HG03460 (cell line): ENCODE results near the gene TEX51.

ENCODE experiments used
- ATAC-seq: cut with Tn5 transposase; IDR thresholded peaks from one replicate; pipeline ENCODE4 v1.9.1; 2021; ENCODE audit not compliant: unreplicated experiment

TEX51 gene

DNA sequence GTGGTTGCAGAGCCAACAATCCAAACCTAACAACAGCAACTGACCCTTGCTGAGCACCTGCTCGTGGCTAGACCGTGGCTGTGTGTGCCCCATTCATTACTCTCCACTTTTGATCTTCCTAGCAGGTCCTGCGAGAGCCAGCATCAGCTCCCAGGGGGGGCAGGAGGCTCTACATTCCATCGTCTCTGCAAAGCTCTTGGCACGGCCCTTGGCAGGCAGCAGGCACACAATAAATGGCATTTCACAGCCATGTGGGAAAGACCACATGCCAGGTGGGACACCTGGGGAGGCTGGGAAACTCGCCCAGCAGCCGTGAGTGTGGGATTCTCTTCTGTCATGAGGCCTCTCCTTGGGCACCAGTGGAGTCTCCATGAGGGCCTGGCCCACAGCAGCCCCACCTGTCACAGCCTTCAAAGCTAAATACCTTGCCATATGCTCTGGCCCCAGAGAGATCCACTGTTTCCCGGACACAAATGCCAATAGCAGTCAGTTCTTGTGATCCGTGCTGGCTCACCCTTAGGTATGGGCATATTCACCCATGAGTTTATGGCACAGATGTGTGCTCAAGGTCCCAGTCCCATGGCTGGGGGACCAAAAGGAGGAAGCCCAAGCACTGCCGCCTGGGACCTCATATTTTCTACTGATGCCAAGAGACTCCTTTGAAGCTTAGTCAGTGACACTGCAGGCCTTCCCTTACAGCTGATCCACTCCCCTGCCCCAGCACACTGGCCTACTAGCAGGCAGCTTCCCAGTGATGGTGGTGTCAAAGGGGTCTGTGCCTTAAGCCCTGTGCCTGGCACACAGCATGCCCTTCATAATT, 6.8 kb upstream of the TEX51 start:
- ATAC-seq = no peak

DNA sequence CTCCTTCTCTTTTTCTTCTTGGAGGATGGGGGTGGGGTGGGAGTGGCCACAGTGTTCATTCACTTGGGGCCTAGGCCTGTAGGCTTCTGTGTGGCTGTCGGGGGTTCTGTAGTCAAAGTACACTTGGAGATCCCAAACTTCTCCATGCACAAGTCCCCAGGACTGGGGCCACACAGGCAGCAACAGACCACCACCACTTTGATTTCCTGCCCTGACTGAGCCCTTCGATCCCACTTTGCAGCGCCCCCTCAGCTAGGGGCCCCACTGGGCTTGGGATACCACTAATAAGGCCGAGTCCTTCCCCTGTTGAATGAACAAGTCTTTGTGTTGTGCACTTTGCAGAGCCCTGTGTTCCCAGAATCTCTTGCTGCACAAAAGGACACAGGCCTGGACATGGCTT, 5.5 kb upstream of the TEX51 start:
- no peak for ATAC-seq

DNA sequence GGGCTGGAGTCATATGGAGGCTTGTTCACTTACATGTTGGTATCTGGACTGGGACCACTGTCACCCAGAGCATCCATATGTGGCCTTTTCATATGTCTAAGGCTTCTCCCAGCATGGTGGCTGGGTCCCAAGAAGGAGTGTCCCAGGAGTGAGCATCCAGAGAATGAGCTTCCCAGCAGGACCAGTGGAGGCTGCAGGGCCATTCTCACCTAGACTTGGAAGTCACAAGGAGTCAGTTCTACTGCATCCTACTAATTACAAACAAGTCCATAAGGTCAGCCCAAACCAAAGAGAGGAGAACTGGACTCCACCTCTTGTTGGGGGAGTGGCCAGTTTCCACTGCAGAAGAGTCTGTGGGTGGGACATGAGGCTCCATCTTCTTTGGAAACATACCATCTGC, 5.1 kb upstream of the TEX51 start:
- ATAC-seq = no peak

DNA sequence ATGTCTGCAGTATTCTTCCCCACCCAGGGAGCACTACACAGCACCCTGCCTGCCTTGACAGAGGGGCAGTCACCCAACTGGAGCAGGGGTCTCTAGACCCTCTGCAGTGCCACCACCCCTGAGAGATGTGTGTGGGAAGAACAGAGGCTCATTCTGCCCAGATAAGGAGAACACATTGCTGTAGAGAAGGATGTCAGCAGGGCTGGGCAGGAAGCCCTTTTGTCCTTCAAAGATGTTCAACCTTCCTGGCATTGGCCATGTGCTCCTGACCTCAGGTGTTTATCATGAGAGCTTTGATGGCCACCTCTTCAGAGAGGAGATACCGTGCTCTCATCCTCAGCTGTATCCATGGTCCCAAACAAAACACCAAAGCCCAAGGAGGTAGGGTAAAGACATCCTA, 4.6 kb upstream of the TEX51 start:
- no peak for ATAC-seq

DNA sequence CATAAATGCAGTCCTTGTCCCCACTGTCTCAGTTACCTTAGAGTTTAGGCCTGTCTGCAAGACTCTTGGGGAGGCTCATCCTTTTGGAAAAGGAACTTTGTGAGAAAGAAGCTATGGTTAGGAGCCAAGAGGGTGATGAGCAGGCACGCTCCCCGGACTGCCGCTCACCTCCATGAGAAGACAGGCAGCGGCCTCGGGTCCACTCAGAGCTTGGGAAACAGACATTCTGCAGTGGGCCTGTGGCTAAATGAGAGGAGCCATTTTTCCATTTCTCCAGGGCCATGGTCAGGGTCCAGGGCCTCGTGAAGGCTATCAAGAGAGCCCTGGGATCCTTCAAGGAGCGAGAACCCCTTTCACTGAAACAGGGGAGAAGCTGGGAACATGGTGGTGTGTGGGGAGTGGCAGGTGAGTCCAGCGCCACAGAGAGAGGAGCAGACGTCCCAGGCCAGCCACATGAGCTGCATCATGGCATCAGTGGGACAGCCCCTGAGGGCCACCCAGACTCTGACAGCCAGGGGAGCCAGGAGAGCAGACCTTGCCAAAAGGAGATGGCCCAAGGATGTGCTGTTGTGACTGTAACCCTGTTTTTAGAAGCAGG, 4.0 kb upstream of the TEX51 start:
- no peak for ATAC-seq

DNA sequence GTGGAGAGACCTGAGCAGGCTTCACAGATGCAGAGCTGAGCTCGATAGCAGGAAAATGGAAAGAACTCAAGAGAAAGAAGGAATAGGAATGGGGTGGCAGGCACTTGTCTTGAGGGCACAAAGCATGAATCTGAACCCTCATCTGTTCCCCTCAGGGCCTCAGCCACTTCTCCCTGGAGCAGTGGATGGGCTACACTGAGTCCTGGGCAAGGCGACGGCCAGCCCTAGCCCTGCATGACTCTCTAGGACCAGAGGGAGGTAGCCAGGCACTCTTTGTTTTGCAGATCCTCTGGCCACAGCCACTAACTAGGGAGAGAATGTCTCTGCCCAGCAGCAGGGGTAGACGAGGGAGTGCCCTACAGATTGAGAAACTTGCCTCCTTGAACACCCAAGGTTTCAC, 3.4 kb upstream of the TEX51 start:
- ATAC-seq = no peak

DNA sequence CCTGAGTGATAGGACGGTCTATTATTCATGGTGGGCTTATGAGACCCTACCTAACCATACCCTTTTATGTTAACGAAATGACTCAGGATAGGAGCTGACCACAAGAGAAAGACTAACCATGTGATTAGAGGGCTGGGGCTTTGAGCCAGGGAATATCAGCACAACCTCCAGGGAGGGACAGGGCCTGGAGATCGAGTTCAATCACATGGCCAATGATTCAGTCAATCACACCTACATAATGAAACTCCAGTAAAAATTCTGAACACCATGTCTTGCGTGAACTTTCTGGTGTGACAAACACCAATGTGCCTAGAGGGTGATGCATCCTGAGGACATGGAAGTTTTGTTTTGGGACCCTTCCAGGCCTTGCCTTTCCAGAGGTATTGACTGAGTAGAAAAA, 2.2 kb upstream of the TEX51 start:
- ATAC-seq = no peak

DNA sequence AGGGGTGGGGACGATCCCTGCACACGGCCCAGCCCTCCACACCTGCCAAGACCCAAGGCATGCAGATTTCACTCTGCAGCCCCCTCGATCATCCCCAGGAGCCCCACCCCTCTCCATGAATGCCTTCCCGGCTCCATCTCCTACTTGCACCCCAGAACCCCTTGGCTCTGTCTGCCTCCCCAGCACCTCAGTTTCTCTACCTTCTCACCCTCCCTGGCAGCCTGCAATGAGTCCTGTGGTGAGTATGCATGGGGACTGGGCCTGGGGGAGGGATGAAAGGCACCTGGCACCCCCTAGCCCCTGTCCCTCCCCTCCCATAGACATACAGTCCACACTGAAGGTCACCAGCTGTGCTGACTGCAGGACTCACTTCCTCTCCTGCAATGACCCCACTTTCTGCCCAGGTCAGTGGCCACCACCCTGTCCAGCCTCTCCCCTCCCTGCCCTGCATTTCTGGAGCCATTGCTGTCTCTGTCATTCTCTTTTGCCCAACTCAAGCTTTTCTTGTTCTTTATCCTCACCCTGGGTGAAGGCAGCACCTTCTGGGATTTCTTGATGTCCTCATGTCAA, 1.0 kb downstream of the TEX51 start:
- no peak for ATAC-seq

DNA sequence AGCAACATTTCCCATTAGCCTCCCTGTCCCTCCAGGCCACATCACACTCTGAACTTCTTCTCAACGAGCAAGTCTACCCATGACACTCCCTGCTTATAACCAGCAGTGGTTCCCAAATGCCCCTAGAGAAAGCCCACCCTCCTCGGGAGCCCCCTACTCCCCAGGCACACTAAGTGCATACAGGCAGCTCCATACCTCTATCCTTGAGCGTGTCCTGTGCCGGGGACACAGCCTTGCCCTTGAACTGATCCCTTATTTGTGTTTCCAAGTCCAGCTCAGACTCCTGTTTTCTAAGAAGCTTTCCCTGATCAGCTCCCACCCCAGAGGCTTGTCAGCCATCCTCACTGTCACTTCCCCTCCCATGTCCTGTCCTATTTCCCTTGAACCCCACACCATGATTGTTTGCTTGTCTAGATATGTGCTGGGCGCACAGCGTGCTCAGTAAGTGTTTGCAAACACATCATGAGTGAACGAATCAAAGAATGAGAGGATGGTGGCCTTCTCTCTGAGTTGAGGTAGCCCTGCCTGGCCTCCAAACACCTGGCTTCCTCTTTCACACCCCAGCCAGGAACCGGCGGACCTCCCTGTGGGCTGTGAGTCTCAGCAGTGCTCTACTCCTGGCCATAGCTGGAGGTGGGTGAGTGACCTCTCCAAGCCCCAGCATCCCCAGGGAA, 2.1 kb downstream of the TEX51 start:
- ATAC-seq = no peak

DNA sequence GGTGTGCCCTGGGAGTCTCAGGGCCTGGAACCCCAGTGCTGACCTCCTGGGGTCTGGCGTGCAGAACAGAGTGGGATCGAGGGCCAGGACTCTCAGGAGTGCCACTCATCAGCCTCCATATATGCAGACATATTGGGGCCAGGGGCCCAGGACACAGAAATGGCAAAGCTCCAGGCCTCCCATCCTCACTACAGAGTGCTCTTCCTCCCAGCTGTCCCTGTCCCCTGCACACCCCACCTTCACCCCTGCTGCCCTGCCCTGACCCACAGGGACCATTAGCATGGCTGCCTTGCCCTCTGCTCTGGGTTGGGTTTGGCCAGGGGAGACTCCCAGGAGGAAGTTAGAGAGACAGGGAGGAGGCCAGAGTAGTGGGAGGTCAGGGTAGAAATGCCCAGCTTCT, 2.8 kb downstream of the TEX51 start:
- no peak for ATAC-seq

DNA sequence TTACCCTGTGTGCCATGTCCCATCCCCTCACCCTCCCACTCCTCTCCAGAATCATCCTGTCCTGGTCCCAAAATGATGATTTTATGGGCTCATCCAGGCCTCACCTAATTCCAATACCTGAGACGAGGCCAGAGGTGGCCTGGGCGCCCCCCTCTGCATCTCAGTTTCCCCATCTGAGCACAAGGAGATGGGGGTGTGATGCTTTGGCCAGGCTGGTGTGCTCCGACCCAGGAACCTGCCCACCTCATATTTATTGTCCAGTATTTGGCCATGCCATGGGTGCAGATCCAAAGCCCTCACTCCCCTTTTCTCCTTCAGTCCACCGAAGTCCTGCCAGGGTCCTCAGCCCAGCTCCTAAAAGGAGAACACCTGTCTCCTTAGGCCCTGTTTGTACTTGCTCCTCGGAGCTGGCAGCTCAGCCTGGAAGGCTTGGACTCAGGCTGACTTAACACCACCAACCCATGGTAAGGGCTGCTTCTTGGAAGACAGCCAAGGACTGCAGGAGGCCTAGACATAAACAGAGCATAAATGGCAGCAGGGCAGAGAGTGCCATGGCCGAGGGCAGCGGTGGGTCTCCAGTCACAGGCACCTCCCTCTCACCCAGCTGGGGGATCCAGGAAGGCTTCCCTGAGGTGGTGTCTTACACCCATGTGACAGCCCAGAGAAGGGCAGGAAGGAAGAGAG, 3.6 kb downstream of the TEX51 start:
- no peak for ATAC-seq

DNA sequence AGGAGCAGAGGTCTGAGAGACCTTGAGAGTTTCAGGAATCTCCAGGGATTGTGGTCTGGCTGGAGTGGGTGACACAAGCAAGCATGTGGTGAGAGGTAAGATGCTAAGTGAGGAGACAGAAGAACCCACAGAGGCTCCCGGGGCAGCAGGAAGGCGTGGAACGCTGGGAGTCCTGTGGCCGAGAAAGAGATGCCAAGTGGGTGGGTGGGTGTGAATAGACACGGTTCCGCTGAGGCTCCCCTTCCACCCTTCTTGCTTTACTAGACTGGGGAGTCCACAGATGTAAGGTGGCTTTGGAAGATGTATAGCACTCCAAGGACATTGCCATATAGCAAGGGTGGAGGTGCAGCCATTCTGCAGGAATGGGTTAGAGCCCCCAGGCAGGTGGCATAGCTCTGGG, 4.2 kb downstream of the TEX51 start:
- ATAC-seq = no peak

DNA sequence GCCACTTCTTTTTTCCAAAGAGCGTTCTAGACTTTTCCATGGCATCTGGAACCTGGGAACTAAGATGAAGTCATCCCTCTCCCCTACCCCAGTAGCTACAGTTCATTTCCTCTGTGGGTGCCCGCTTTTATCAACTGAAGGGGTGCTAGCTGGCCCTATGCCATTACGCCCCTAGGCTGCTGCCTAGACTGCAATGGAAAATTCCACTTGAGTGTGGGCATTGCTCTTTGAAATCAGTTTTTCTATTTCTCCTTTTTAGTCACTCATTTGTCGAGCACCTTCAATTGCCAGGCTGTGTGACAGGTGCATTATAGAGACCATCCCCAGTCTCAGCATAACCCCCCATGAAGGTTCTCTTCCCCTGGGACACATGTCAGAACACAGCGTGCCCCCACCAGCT, 7.3 kb downstream of the TEX51 start:
- no peak for ATAC-seq

DNA sequence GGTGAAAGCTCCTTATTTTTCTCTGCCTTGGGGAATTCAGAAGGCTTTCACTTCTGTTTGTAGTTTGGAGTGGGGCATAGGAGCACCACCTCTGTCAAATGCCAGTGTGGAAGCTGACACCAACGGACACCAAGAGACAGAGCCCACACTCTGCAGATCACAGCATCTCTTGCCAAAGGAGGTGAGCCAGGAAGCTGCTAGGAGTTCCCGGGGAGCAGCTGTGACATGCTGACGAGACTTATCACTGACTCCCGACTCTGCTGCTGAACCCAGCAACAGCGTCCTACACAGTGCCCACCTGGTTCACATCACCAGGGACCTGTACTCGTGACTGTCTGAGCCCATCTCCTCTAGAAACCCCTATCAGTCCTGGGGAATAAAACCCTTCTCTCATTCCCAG, 8.1 kb downstream of the TEX51 start:
- no peak for ATAC-seq

DNA sequence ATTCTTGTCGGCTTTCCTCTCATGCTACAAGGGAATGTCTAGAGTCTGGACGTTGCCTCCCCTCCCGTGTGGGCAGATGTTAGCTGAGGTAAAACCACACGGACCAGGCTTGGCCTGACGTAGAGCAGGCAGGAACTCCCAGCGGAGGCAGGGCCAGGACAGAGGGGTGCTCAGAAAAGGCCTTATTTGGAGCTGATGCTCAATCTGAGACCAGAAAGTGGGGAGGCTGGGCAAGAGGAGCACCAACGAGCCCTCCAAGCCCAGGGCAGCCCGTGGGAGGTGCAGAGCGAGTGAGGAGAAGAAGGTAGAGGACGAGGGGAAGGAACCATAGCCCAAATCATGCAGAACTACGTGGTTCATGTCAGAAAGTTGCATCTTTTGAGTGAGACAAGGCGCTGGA, 9.0 kb downstream of the TEX51 start:
- no peak for ATAC-seq

DNA sequence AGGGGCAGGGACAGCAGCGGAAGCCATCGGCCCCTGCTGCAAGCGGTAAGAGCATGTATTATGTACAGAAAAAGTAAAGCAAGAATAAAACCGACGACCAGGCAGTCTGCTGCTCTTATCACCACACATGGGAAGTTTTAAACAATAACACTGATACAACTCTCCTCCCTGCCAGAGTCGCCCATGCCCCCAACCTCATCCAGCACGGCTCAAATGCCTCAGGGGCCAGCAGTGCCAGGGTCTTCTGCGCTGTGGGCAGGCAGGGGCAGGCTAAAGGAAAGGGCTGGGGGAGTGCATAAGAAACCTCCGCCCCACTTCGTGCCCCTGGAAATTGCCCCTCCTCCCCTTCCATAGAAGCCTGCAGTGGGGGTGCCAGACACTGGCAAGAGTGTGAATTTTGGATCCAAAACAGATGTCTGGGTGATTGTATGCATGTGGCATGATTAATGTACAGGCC, 10.1 kb downstream of the TEX51 start:
- no peak for ATAC-seq

DNA sequence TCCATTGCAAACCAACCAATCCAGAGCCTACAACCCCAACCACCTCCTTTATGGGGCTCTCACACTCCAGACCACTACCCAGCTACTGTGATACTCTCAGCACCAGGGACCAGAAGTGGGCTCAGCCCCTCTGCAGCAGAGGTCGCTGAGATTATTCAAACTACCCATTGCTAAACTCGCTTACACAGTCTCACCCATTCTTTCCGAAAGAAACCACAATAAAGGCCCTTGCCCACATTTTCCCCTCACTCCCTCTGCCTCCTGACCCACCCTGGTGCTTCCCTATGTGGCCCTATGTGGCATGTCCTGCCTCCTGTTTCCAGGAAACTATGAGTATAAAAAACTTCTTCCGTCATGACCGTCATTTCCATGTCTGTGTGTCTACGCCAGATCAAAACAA, 10.7 kb downstream of the TEX51 start:
- no peak for ATAC-seq

DNA sequence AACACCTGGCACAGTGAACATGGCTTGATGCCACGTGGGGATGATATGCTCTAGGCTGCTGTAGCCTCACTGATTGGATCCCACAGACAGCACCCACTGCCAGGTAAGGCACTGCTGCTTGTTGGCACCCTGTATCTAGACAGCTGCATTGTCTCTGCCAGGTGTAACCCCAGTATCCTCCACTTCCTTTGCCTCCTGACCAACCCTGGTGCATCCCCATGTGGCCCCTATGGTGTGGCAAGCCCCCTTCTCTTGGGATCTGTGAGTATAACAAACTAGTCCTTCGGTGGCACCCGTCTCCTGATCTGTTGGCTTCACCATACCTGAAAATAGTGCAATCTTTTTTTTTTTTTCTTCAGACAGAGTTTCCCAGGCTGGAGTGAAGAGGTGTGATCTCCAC, 11.1 kb downstream of the TEX51 start:
- no peak for ATAC-seq

DNA sequence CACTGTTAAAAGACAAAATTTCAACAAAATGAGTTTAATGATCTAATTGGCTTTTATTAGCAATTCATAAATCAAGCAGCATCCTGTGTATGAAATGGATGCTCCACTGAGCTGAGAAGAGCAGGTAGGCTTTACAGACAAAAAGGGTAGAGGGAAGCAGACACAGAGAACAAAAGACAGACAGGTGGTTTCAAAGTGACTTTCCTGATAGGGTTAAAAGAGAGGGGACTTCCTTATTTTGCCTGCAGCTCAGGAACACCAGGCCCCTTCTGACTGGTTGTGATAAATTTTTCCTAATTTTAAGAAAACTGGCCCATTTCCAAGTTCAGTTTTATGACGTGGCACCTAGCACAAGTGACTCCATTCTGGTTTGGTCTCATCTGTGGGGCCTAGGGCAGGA, 11.9 kb downstream of the TEX51 start:
- no peak for ATAC-seq

DNA sequence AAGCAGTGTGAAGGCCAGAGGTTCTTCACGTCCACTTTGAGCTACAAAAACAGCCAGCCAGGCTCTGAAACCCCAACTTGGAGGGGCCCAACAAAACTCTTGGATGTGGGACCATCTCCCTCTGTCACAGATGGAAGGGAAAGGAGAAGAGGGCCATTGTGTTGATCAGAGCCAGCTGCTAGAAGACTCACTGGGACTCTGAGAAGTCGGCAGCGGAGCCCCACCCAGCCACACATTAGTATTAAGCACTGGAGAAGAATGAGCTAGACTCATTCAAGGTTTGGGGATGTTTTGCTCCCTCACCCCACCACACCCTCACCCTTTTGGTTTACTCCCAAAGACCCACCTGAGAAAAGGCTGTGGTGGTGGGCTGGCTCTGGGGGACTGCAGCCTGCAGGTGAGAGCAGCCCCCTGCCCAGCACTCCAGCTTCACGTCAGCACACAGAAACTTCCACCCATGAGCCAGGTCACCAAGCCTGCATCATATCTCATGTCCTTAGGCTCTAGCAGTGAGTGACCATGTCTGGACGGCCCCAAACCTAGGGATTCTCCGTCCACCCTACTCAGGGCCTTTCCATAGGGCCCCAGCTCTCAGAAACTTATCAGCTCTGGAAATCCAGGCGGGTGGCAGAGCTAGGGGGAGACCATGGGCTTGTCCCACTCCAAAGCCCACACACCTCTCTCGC, 12.6 kb downstream of the TEX51 start:
- no peak for ATAC-seq

DNA sequence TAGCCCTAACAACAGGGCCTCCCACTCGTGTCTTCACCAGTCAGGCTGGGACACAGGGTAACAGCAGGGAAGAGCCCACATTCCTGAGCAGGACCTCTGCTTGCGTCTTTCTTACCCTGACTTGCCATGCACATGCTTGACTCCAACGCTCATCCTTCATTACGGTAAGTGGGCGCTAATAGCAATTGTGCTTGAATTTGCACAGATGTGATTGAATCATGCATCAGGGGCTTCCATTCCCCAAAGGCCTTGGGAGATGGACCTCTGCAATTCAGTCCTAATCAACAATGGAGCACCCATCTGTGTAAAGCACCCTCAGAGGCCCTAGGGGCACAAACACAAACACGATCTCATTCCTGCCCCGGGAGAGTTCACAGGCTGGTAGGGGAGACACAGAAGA, 13.5 kb downstream of the TEX51 start:
- ATAC-seq = no peak
